ENCODE data around the gene GFRA1.

The GFRA1 gene

GRCh38 chr10:116158036-116158435 lies 115.0 kb downstream of the GFRA1 start:
- no peak for DNase-seq (ENCODE audit: low read depth)
- no peak overlapping the region for H3K4me3 ChIP-seq (ENCODE audit: low read depth, low read length)
- TF ChIP-seq CTCF (conservative IDR thresholded peaks at IDR 0.05; ENCODE audit: low read depth, low read length), result no peak

GRCh38 chr10:116157485-116157884 lies 115.5 kb downstream of the GFRA1 start:
- H3K4me3 ChIP-seq (ENCODE audit: low read depth, low read length), result no peak overlapping the region
- TF ChIP-seq CTCF (conservative IDR thresholded peaks at IDR 0.05; ENCODE audit: low read depth, low read length), result no peak
- DNase-seq (ENCODE audit: low read depth), result no peak

GRCh38 chr10:116156819-116157218 lies 116.2 kb downstream of the GFRA1 start:
- TF ChIP-seq CTCF (conservative IDR thresholded peaks at IDR 0.05; ENCODE audit: low read depth, low read length), result no peak
- H3K4me3 ChIP-seq (ENCODE audit: low read depth, low read length), result no peak overlapping the region
- no peak for DNase-seq (ENCODE audit: low read depth)

- no peak for DNase-seq (ENCODE audit: low read depth)
Measured at GRCh38 chr10:116155191-116155590, 117.8 kb downstream of the GFRA1 start.

GRCh38 chr10:116154651-116155050 lies 118.4 kb downstream of the GFRA1 start:
- no peak for DNase-seq (ENCODE audit: low read depth)
- no peak overlapping the region for H3K4me3 ChIP-seq (ENCODE audit: low read depth, low read length)
- no peak for TF ChIP-seq CTCF (conservative IDR thresholded peaks at IDR 0.05; ENCODE audit: low read depth, low read length)

More at GRCh38 chr10:116155191-116155590, 117.8 kb downstream of the GFRA1 start:
- TF ChIP-seq CTCF (conservative IDR thresholded peaks at IDR 0.05; ENCODE audit: low read depth, low read length), result no peak
- no peak overlapping the region for H3K4me3 ChIP-seq (ENCODE audit: low read depth, low read length)

GRCh38 chr10:116151076-116151475 lies 121.9 kb downstream of the GFRA1 start:
- H3K4me3 ChIP-seq (ENCODE audit: low read depth, low read length), result no peak overlapping the region
- no peak for TF ChIP-seq CTCF (conservative IDR thresholded peaks at IDR 0.05; ENCODE audit: low read depth, low read length)
- DNase-seq (ENCODE audit: low read depth), result no peak

- no peak for DNase-seq (ENCODE audit: low read depth)
- H3K4me3 ChIP-seq (ENCODE audit: low read depth, low read length), result no peak overlapping the region
- no peak for TF ChIP-seq CTCF (conservative IDR thresholded peaks at IDR 0.05; ENCODE audit: low read depth, low read length)
Measured at GRCh38 chr10:116150606-116151005, 122.4 kb downstream of the GFRA1 start.
